Testis (tissue), 3 donors: ENCODE results near the gene PACSIN2. TPM values are rescaled to one million over a fixed set of nuclear protein-coding genes. Genes with fewer than 3 reads are reported as not detected.

Source experiments
- DNase-seq: peaks from one replicate; pipeline ENCODE4 v3.0.0-alpha.2; 2019
- H3K27ac ChIP-seq, 2 donors: fragments of 200-600 bp; sonication (generic); one replicate each; pipeline ENCODE4 v1.5.1; 2019
- H3K27me3 ChIP-seq: fragments of 200-600 bp; sonication (generic); one replicate; pipeline ENCODE4 v1.5.1; 2019
- H3K36me3 ChIP-seq: fragments of 200-600 bp; sonication (generic); one replicate; pipeline ENCODE4 v1.5.1; 2017; ENCODE audit warnings: low read depth; ENCODE audit errors: missing control alignments
- H3K4me1 ChIP-seq: fragments of 200-600 bp; sonication (generic); one replicate; pipeline ENCODE4 v1.5.1; 2019
- H3K4me3 ChIP-seq, 2 donors: fragments of 200-600 bp; sonication (generic); one replicate each; pipeline ENCODE4 v1.5.1; 2017 to 2019
- H3K9me3 ChIP-seq: fragments of 200-600 bp; sonication (generic); one replicate; pipeline ENCODE4 v1.5.1; 2017
- CTCF ChIP-seq, 3 experiments: fragments of 450-650 bp in 2 of 3; fragments of 200-600 bp in 1 of 3; sonication (generic) in 1 of 3; IDR thresholded peaks; one replicate each; pipeline ENCODE4 v1.5.1; 2016 to 2019; ENCODE audit warnings: antibody characterized with exemption in 3 of 3, mild to moderate bottlenecking in 2 of 3, moderate library complexity in 1 of 3
- POLR2A ChIP-seq: fragments of 450-650 bp; IDR thresholded peaks from one replicate; pipeline ENCODE4 v1.6.1; 2017; ENCODE audit warnings: antibody characterized with exemption, mild to moderate bottlenecking, moderate library complexity
- WGBS, 2 donors: methylation state at CpG; one replicate each; pipeline ENCODE4 v1.1.5; 2018; 5-methylcytosine and 5-hydroxymethylcytosine counted together
- intact Hi-C: fragments of 100-400 bp; cut with DNase I; formaldehyde crosslinking; loops from one replicate; pipeline ENCODE4 v1.15.1; 2023; ENCODE audit warnings: low total_unique reads
- polyA plus RNA-seq: library from polyadenylated mRNA; stranded (reverse); fragments of 350-450 nt; fragmentation: Illumina TruSeq; extraction: RNeasy Lipid Tissue Mini Kit (QIAGEN cat#74804); gene quantifications from one replicate; pipeline ENCODE4 v1.2.3, GENCODE V29; 2014; ENCODE audit warnings: low read depth, low replicate concordance; ENCODE audit not compliant: insufficient read depth
- total RNA-seq, 2 donors: library from RNA; depleted of rRNA; stranded (reverse); fragments of >200 nt; gene quantifications; one replicate each; pipeline ENCODE4 v1.2.3, GENCODE V29; 2016

The PACSIN2 gene
- total and polyA plus RNA-seq, 3 donors from 2014 or later, result 43.5 to 45.6 (median 43.6) TPM

- H3K27me3 ChIP-seq, result no peaks in the 10 kb centered on the region
- no peak overlapping the region for H3K4me3 ChIP-seq
- TF ChIP-seq POLR2A (no peak), CTCF (IDR thresholded peaks at IDR 0.05) (no peak)
- H3K9me3 ChIP-seq, result no peaks in the 10 kb centered on the region
- intact Hi-C loops, result no loop called here
- DNase-seq, result no peak
- WGBS, 2 donors, result 70 to 73% methylated on average over 9 of the region's 9 CpGs
- no peaks in the 10 kb centered on the region for H3K36me3 ChIP-seq
- H3K4me1 ChIP-seq, result peaks cover 32% of the 10 kb centered on the region
- no peak overlapping the region for H3K27ac ChIP-seq
Observed at GRCh38 chr22:42990131-42990838, 24.7 kb downstream of the PACSIN2 start.

- Histone ChIP-seq H3K4me3 (no peak overlapping the region), H3K9me3 (no peaks in the 10 kb centered on the region), H3K4me1 (peaks cover 15% of the 10 kb centered on the region), H3K27me3 (no peaks in the 10 kb centered on the region), H3K36me3 (no peaks in the 10 kb centered on the region), H3K27ac (no peak overlapping the region)
- DNase-seq, result no peak
- WGBS, 2 donors, result 72 to 86% methylated on average over 13 of the region's 13 CpGs
- no peak for TF ChIP-seq POLR2A
- TF ChIP-seq CTCF (IDR thresholded peaks at IDR 0.05), result no peak
- intact Hi-C loops, result no loop called here
Observed at GRCh38 chr22:42986115-42986514, 28.8 kb downstream of the PACSIN2 start.

- Histone ChIP-seq H3K9me3 (no peaks in the 10 kb centered on the region), H3K36me3 (no peaks in the 10 kb centered on the region), H3K4me1 (peaks cover 9% of the 10 kb centered on the region), H3K27me3 (no peaks in the 10 kb centered on the region), H3K27ac (no peak overlapping the region), H3K4me3 (no peak overlapping the region)
- 65 to 67% methylated on average over 3 of the region's 3 CpGs for WGBS, 2 donors
- DNase-seq, result no peak
- no peak for TF ChIP-seq CTCF (IDR thresholded peaks at IDR 0.05)
- intact Hi-C loops, result no loop called here
Observed at GRCh38 chr22:42985531-42985905, 29.4 kb downstream of the PACSIN2 start.

- H3K27me3 ChIP-seq, result no peaks in the 10 kb centered on the region
- TF ChIP-seq POLR2A (no peak), CTCF (IDR thresholded peaks at IDR 0.05) (no peak)
- H3K36me3 ChIP-seq, result no peaks in the 10 kb centered on the region
- H3K4me1 ChIP-seq, result peaks cover 5% of the 10 kb centered on the region
- intact Hi-C loops, result no loop called here
- H3K27ac ChIP-seq, result no peak overlapping the region
- no peaks in the 10 kb centered on the region for H3K9me3 ChIP-seq
- no peak for DNase-seq
- no peak overlapping the region for H3K4me3 ChIP-seq
- WGBS, 2 donors, result 91 to 94% methylated on average over 8 to 9 of the region's 9 CpGs
Observed at GRCh38 chr22:42984814-42985530, 30.0 kb downstream of the PACSIN2 start.

GRCh38 chr22:42984397-42984796, 30.6 kb downstream of the PACSIN2 start:
- H3K4me1 ChIP-seq, result peaks cover 5% of the 10 kb centered on the region

More at GRCh38 chr22:42984397-42984796, 30.6 kb downstream of the PACSIN2 start:
- TF ChIP-seq CTCF (IDR thresholded peaks at IDR 0.05), result no peak
- TF ChIP-seq POLR2A, result no peak
- no peak overlapping the region for H3K4me3 ChIP-seq
- DNase-seq, result no peak
- no peaks in the 10 kb centered on the region for H3K27me3 ChIP-seq
- no peak overlapping the region for H3K27ac ChIP-seq
- 87 to 89% methylated on average over 4 of the region's 4 CpGs for WGBS, 2 donors
- H3K9me3 ChIP-seq, result no peaks in the 10 kb centered on the region
- intact Hi-C loops, result no loop called here
- H3K36me3 ChIP-seq, result no peaks in the 10 kb centered on the region
